Left ventricle myocardium superior (tissue), 1 donor: Measurements from ENCODE around the gene SULT1C4. TPM values are rescaled to one million over a fixed set of nuclear protein-coding genes. Genes with fewer than 3 reads are reported as not detected.

ENCODE experiments used
- ATAC-seq: fragments of 200-7000 bp; cut with Tn5 transposase; one replicate; pipeline ENCODE4 v1.9.1; 2020; ENCODE audit warnings: mild to moderate bottlenecking, moderate library complexity
- DNase-seq: peaks from one replicate; pipeline ENCODE4 v3.0.0-alpha.2; 2020
- intact Hi-C: fragments of 100-400 bp; cut with micrococcal nuclease; formaldehyde crosslinking; loops from one replicate; pipeline ENCODE4 v1.11.0; 2022
- total RNA-seq: library from RNA; stranded (reverse); fragmentation: NEBNext Ultra II Directional; extraction: Animal tissue kit (Norgen Biotek cat#: 25700); gene quantifications from one replicate; pipeline ENCODE4 v1.2.1, GENCODE V29; 2021
- donor health status: DM: no; HTN: yes; CAD: no; lungs with severe emphysema.

SULT1C4 gene
- total RNA-seq, 1 donor from 2014 or later: 3.2 TPM

- intact Hi-C loops: no loop called here
- DNase-seq (no peak), ATAC-seq (no peak)
Measured at GRCh38 chr2:108367561-108368175, 10.1 kb upstream of the SULT1C4 start.

- DNase-seq (no peak), ATAC-seq (no peak)
- intact Hi-C loops: no loop called here
Measured at GRCh38 chr2:108369153-108369552, 8.6 kb upstream of the SULT1C4 start.

GRCh38 chr2:108370080-108370479, 7.7 kb upstream of the SULT1C4 start:
- ATAC-seq (no peak), DNase-seq (no peak)
- intact Hi-C loops: no loop called here

- ATAC-seq (no peak), DNase-seq (no peak)
- intact Hi-C loops: no loop called here
Measured at GRCh38 chr2:108376774-108377173, 980 bp upstream of the SULT1C4 start.

- intact Hi-C loops: no loop called here
- peak; percentile 33 for ATAC-seq
Measured at GRCh38 chr2:108377401-108377800, 353 bp upstream of the SULT1C4 start.

GRCh38 chr2:108378851-108379250, 1.1 kb downstream of the SULT1C4 start:
- ATAC-seq (no peak), DNase-seq (no peak)
- intact Hi-C loops: no loop called here

More at GRCh38 chr2:108377401-108377800, 353 bp upstream of the SULT1C4 start:
- DNase-seq: no peak

GRCh38 chr2:108382196-108382595, 4.4 kb downstream of the SULT1C4 start:
- intact Hi-C loops: no loop called here
- no peak for DNase-seq
- no peak for ATAC-seq

- no peak for ATAC-seq
- DNase-seq: no peak
- intact Hi-C loops: no loop called here
Measured at GRCh38 chr2:108383146-108383830, 5.5 kb downstream of the SULT1C4 start.

- intact Hi-C loops: no loop called here
- no peak for ATAC-seq
- no peak for DNase-seq
Measured at GRCh38 chr2:108384662-108385393, 7.1 kb downstream of the SULT1C4 start.

GRCh38 chr2:108385411-108386071, 7.8 kb downstream of the SULT1C4 start:
- intact Hi-C loops: no loop called here
- no peak for ATAC-seq
- DNase-seq: no peak

- intact Hi-C loops: no loop called here
- no peak for DNase-seq
- ATAC-seq: no peak
Measured at GRCh38 chr2:108388045-108388444, 10.3 kb downstream of the SULT1C4 start.

GRCh38 chr2:108390340-108390739, 12.6 kb downstream of the SULT1C4 start:
- ATAC-seq (no peak), DNase-seq (no peak)
- intact Hi-C loops: no loop called here

GRCh38 chr2:108392029-108392428, 14.3 kb downstream of the SULT1C4 start:
- intact Hi-C loops: no loop called here
- DNase-seq: no peak
- ATAC-seq: no peak

- ATAC-seq (no peak), DNase-seq (no peak)
- intact Hi-C loops: no loop called here
Measured at GRCh38 chr2:108393197-108393596, 15.4 kb downstream of the SULT1C4 start.

GRCh38 chr2:108395155-108395554, 17.4 kb downstream of the SULT1C4 start:
- intact Hi-C loops: no loop called here
- DNase-seq: no peak
- ATAC-seq: no peak

GRCh38 chr2:108396845-108397244, 19.1 kb downstream of the SULT1C4 start:
- intact Hi-C loops: no loop called here
- no peak for DNase-seq

GRCh38 chr2:108399479-108399878, 21.7 kb downstream of the SULT1C4 start:
- intact Hi-C loops: no loop called here
- DNase-seq (no peak), ATAC-seq (no peak)

More at GRCh38 chr2:108396845-108397244, 19.1 kb downstream of the SULT1C4 start:
- no peak for ATAC-seq

- intact Hi-C loops: no loop called here
- DNase-seq: no peak
- no peak for ATAC-seq
Measured at GRCh38 chr2:108401800-108402199, 24.0 kb downstream of the SULT1C4 start.

- DNase-seq (no peak), ATAC-seq (no peak)
- intact Hi-C loops: no loop called here
Measured at GRCh38 chr2:108403494-108403893, 25.7 kb downstream of the SULT1C4 start.
